Activated CD4-positive, alpha-beta T cell treated with anti-CD3 and anti-CD28 coated beads for 24 hours (primary cell): ENCODE measurements around the gene MUC20.
"Not testable (repeated sequence)": the region's sequence is repeated elsewhere in the genome, so short reads cannot be mapped to it uniquely, and the experiment has no call there.

Experiments used
- DNase-seq, 2 donors: peaks; one replicate each; pipeline ENCODE4 v3.0.0-alpha.2; 2020; ENCODE audit warnings: low read depth in 2 of 2

Gene MUC20

GRCh38 chr3:195729476-195730251 is 8.9 kb downstream of the MUC20 start:
- no peak for DNase-seq

- no peak for DNase-seq
Measured at GRCh38 chr3:195731356-195731905, 10.7 kb downstream of the MUC20 start.

- no peak for DNase-seq
Measured at GRCh38 chr3:195732940-195733339, 12.2 kb downstream of the MUC20 start.

GRCh38 chr3:195735036-195735695 is 14.4 kb downstream of the MUC20 start:
- DNase-seq = no peak

GRCh38 chr3:195736866-195737490 is 16.2 kb downstream of the MUC20 start:
- no peak for DNase-seq

- DNase-seq = not testable (repeated sequence)
Measured at GRCh38 chr3:195737782-195738181, 17.0 kb downstream of the MUC20 start.

- no peak for DNase-seq
Measured at GRCh38 chr3:195738274-195739044, 17.7 kb downstream of the MUC20 start.

GRCh38 chr3:195739561-195740111 is 18.9 kb downstream of the MUC20 start:
- no peak for DNase-seq

GRCh38 chr3:195744437-195744836 is 23.7 kb downstream of the MUC20 start:
- no peak for DNase-seq

GRCh38 chr3:195746346-195746745 is 25.6 kb downstream of the MUC20 start:
- DNase-seq = no peak

- DNase-seq = no peak
Measured at GRCh38 chr3:195746751-195747150, 26.0 kb downstream of the MUC20 start.

- DNase-seq = no peak
Measured at GRCh38 chr3:195748661-195749060, 27.9 kb downstream of the MUC20 start.

GRCh38 chr3:195749101-195749500 is 28.3 kb downstream of the MUC20 start:
- not testable (repeated sequence) for DNase-seq

GRCh38 chr3:195750797-195751520 is 30.2 kb downstream of the MUC20 start:
- no peak for DNase-seq

- DNase-seq = no peak
Measured at GRCh38 chr3:195751560-195751959, 30.8 kb downstream of the MUC20 start.

- no peak for DNase-seq
Measured at GRCh38 chr3:195752066-195752465, 31.3 kb downstream of the MUC20 start.

GRCh38 chr3:195752546-195753331 is 32.0 kb downstream of the MUC20 start:
- no peak for DNase-seq

GRCh38 chr3:195753581-195753980 is 32.8 kb downstream of the MUC20 start:
- DNase-seq = no peak

GRCh38 chr3:195754141-195754540 is 33.4 kb downstream of the MUC20 start:
- DNase-seq = no peak

GRCh38 chr3:195754906-195755305 is 34.1 kb downstream of the MUC20 start:
- DNase-seq = no peak
